HepG2 (cell line): Measurements from ENCODE around the gene MAPK8IP3. TPM values are rescaled to one million over a fixed set of nuclear protein-coding genes. Genes with fewer than 3 reads are reported as not detected.

ENCODE experiments used
- ATAC-seq: fragments of 200-7000 bp; cut with Tn5 transposase; 3 replicates; pipeline ENCODE4 v1.9.1; 2020; ENCODE audit warnings: mild to moderate bottlenecking, moderate library complexity
- BruUV-seq: library from RNA; stranded (reverse); fragments of 400-500 nt; replicated peaks from 2 replicates; lab custom pipeline; 2021; lab: Mats Ljungman, UMichigan
- CTCF ChIA-PET: fragments of 300-600 bp; formaldehyde crosslinking; extraction: SDS; loops from one replicate; lab custom pipeline; 2021; ENCODE audit warnings: low total read pairs, inconsistent platforms, low intra/inter-chr PET ratio; lab: Yijun Ruan, JAX
- POLR2A ChIA-PET: fragments of 350-600 bp; sonication (Branson Sonifier 250); formaldehyde crosslinking; loops from one replicate; lab custom pipeline; 2020; ENCODE audit warnings: antibody characterized with exemption, inconsistent platforms; lab: Yijun Ruan, JAX
- DNase-seq: peaks from one replicate; pipeline ENCODE4 v3.0.0-alpha.2; 2015; ENCODE audit warnings: low spot score
- FAIRE-seq: peaks from 3 replicates; lab custom pipeline; 2011; peaks lifted over from hg19 to GRCh38; lab: Jason Lieb, UNC
- H2AFZ ChIP-seq: one replicate; pipeline ENCODE4 v1.6.1; 2011; ENCODE audit warnings: low read length, inconsistent platforms
- H3K27ac ChIP-seq: fragments of 300-600 bp; 3 replicates; pipeline ENCODE4 v1.8.0; 2011; ENCODE audit warnings: mixed run types, mild to moderate bottlenecking, mixed read lengths, low read length, inconsistent platforms; ENCODE audit not compliant: insufficient read depth; ENCODE audit errors: extremely low read length
- H3K27me3 ChIP-seq, 2 experiments: fragments of 200-600 bp in 1 of 2; 2 replicates in 1 of 2; 3 replicates in 1 of 2; pipeline versions ENCODE4 v1.6.0 to v1.8.0; 2011; ENCODE audit warnings: low read length in 2 of 2, mild to moderate bottlenecking in 2 of 2, moderate library complexity in 2 of 2, inconsistent platforms in 1 of 2; ENCODE audit not compliant: insufficient read depth in 2 of 2, control insufficient read depth in 1 of 2
- H3K36me3 ChIP-seq, 2 experiments: fragments of 200-600 bp in 1 of 2; replicated peaks in 1 of 2; 2 replicates in 1 of 2; 3 replicates in 1 of 2; pipeline versions ENCODE4 v1.5.1 to v1.8.0; 2011; ENCODE audit warnings: low read length in 2 of 2, inconsistent platforms in 1 of 2; ENCODE audit not compliant: insufficient read depth in 2 of 2, control insufficient read depth in 1 of 2
- H3K4me1 ChIP-seq: 2 replicates; pipeline ENCODE4 v1.5.1; 2012; ENCODE audit warnings: low read length, inconsistent platforms; ENCODE audit not compliant: insufficient read depth
- H3K4me2 ChIP-seq: 2 replicates; pipeline ENCODE4 v1.6.0; 2011; ENCODE audit warnings: low read depth, low read length, inconsistent platforms
- H3K4me3 ChIP-seq, 3 experiments: fragments of 200-600 bp in 1 of 3; sonication (generic), shearing (Covaris generic) in 1 of 3; replicated peaks in 1 of 3; 2 replicates each; pipeline ENCODE4 v1.5.1; 2011 to 2016; ENCODE audit warnings: low read length in 3 of 3, inconsistent platforms in 2 of 3, low read depth in 2 of 3, mild to moderate bottlenecking in 2 of 3, control low read depth in 1 of 3, mixed read lengths in 1 of 3; ENCODE audit not compliant: insufficient read depth in 1 of 3
- H3K79me2 ChIP-seq: one replicate; pipeline ENCODE4 v1.6.1; 2011; ENCODE audit warnings: low read length, inconsistent platforms; ENCODE audit not compliant: insufficient read depth
- H3K9ac ChIP-seq: 2 replicates; pipeline ENCODE4 v1.6.0; 2011; ENCODE audit warnings: mild to moderate bottlenecking, low read depth, low read length, inconsistent platforms; ENCODE audit not compliant: insufficient read depth
- H3K9me3 ChIP-seq: 2 replicates; pipeline ENCODE4 v1.5.1; 2012; ENCODE audit warnings: mild to moderate bottlenecking, low read length
- H4K20me1 ChIP-seq: 2 replicates; pipeline ENCODE4 v1.6.0; 2011; ENCODE audit warnings: inconsistent platforms, mild to moderate bottlenecking, low read length, moderate library complexity; ENCODE audit not compliant: insufficient read depth
- CTCF ChIP-seq: sonication (generic); formaldehyde crosslinking; IDR thresholded peaks from 2 replicates; pipeline ENCODE4 v1.5.0; 2020; ENCODE audit warnings: mild to moderate bottlenecking, missing genetic modification reagents, moderate library complexity
- FOXP4 ChIP-seq: sonication (generic); formaldehyde crosslinking; IDR thresholded peaks from 2 replicates; pipeline ENCODE4 v1.4.0; 2020; ENCODE audit warnings: missing genetic modification reagents
- SIN3A ChIP-seq: IDR thresholded peaks from 2 replicates; pipeline ENCODE4 v1.6.1; 2011; ENCODE audit warnings: low read depth, mild to moderate bottlenecking, control low read depth, low read length, borderline replicate concordance
- STAT5B ChIP-seq: sonication (generic); formaldehyde crosslinking; IDR thresholded peaks from 2 replicates; pipeline ENCODE4 v1.4.0; 2020; ENCODE audit warnings: missing genetic modification reagents
- ZBTB38 ChIP-seq: sonication (generic); formaldehyde crosslinking; IDR thresholded peaks from 2 replicates; pipeline ENCODE4 v1.5.1; 2020; ENCODE audit warnings: mild to moderate bottlenecking, missing genetic modification reagents
- ZNF512B ChIP-seq: sonication (generic); formaldehyde crosslinking; IDR thresholded peaks from 2 replicates; pipeline ENCODE4 v1.5.1; 2020; ENCODE audit warnings: missing genetic modification reagents, mild to moderate bottlenecking, borderline replicate concordance
- ZNF788 ChIP-seq: sonication (generic); formaldehyde crosslinking; IDR thresholded peaks from 2 replicates; pipeline ENCODE4 v1.5.0; 2020; ENCODE audit warnings: mild to moderate bottlenecking, missing genetic modification reagents, borderline replicate concordance
- WGBS: methylation state at CpG from one replicate; pipeline ENCODE4 v1.1.6; 2017; ENCODE audit warnings: low lambda C conversion rate; 5-methylcytosine and 5-hydroxymethylcytosine counted together
- in situ Hi-C: cut with HindIII; loops from 2 replicates; pipeline ENCODE4 v1.10.0; 2017; ENCODE audit warnings: low pct_unique_long_range_greater_than_20kb; ENCODE audit not compliant: extremely low pct_ligation_motif_present
- intact Hi-C: fragments of 100-400 bp; cut with micrococcal nuclease; formaldehyde crosslinking; loops from one replicate; pipeline ENCODE4 v1.10.0; 2022; ENCODE audit not compliant: unreplicated experiment
- polyA plus RNA-seq, 8 experiments: library from polyadenylated mRNA; depleted of rRNA in 3 of 8; stranded (reverse) in 7 of 8; unstranded in 1 of 8; fragments of >200 nt; fragmentation: Illumina TruSeq in 4 of 8; extraction: Trizol in 4 of 8; gene quantifications; 2 replicates each; pipeline versions ENCODE4 v1.2.1 to v1.2.3, GENCODE V29; 2011 to 2016; ENCODE audit warnings: low read depth in 4 of 8, missing spikeins in 1 of 8, mixed read lengths in 1 of 8; ENCODE audit not compliant: insufficient read depth in 1 of 8
- total RNA-seq, 5 experiments: library from RNA; depleted of rRNA; stranded (reverse); fragments of >200 nt; fragmentation: Illumina TruSeq; extraction: Trizol; gene quantifications; 2 replicates each; pipeline ENCODE4 v1.2.3, GENCODE V29; 2016; ENCODE audit warnings: low read depth in 1 of 5
- TF ChIP-seq, protein P1 (sequence below): sonication (generic); formaldehyde crosslinking; IDR thresholded peaks from 2 replicates; pipeline ENCODE4 v1.4.0; 2020; ENCODE audit warnings: mild to moderate bottlenecking, low read depth, missing genetic modification reagents
- TF ChIP-seq, protein P2 (sequence below): sonication (generic); formaldehyde crosslinking; IDR thresholded peaks from 2 replicates; pipeline ENCODE4 v1.4.0; 2020; ENCODE audit warnings: missing genetic modification reagents

The MAPK8IP3 gene
- total and polyA plus RNA-seq, 2 of the 13 experiments (the other 11 are each of a cell fraction or from before 2014, with no cell fraction given): 25.1 to 41.7 TPM

DNA sequence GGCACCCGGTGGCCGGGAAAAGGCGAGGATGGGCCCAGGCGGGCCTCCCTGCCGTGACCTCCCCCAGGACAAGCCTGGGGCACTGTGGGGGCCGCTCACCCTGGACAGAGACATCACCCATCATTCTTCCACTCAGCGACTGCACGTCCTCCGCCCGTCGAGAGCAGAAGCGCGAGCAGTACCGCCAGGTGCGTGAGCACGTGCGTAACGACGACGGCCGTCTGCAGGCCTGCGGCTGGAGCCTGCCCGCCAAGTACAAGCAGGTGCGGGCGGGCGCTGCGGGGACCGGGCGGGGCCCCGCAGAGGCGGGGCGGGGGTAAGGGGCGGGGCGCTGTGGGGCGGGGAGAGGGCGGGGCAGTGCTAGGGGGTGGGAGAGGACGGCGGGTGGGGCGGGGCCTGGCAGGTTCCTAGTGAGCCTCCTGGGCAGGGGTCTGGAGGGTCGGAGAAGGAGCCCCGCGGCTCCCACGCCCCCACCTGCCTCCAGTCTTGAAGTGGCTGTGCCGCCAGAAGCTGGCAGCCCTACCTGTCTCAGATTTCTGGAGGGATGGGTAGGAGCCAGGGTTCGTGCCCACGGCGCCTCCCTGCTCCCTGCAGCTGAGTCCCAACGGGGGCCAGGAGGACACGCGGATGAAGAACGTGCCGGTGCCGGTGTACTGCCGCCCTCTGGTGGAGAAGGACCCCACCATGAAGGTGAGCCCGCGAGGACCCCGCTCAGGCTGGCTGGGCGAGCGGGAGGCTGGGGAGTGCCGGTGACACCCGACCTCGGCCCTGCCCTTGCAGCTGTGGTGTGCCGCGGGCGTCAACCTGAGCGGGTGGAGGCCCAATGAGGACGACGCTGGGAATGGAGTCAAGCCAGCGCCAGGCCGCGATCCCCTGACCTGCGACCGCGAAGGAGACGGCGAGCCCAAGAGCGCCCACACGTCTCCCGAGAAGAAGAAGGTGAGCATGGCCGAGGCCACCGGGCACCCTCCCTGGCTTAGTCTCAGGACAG is 57.8 kb downstream of the MAPK8IP3 start:
- no peak for FAIRE-seq
- no TSS peak for BruUV-seq
- DNase-seq: no peak
- no peaks in the 10 kb centered on the region for H3K27me3 ChIP-seq
- H4K20me1 ChIP-seq: no peaks in the 10 kb centered on the region
- H3K79me2 ChIP-seq: no peaks in the 10 kb centered on the region
- H3K9ac ChIP-seq: no peak overlapping the region
- ChIA-PET POLR2A (no interaction called here), CTCF (no interaction called here)
- H3K9me3 ChIP-seq: no peaks in the 10 kb centered on the region
- H2AFZ ChIP-seq: no peak overlapping the region
- H3K4me2 ChIP-seq: no peak overlapping the region
- peaks cover 23 to 37% of the 10 kb centered on the region in 2 experiments; a peak in 4 of 5 replicates for H3K36me3 ChIP-seq
- no peaks in the 10 kb centered on the region for H3K4me1 ChIP-seq
- H3K27ac ChIP-seq: no peak overlapping the region
- no peak overlapping the region for H3K4me3 ChIP-seq
- intact Hi-C loops (no loop called here), in situ Hi-C loops (no loop called here)
- 97% methylated on average over 66 of the region's 81 CpGs for WGBS
- peak; percentile 2; the same call in 1 of the 3 replicates for ATAC-seq
- TF ChIP-seq ZBTB38 (CRISPR knock-in tag) (peak; percentile 91), CTCF (CRISPR knock-in tag) (peak; percentile 48), STAT5B (CRISPR knock-in tag) (no peak), ZNF512B (CRISPR knock-in tag) (no peak), ZNF788 (CRISPR knock-in tag) (no peak), SIN3A (no peak), FOXP4 (no peak)
- TF ChIP-seq, protein P1, sequence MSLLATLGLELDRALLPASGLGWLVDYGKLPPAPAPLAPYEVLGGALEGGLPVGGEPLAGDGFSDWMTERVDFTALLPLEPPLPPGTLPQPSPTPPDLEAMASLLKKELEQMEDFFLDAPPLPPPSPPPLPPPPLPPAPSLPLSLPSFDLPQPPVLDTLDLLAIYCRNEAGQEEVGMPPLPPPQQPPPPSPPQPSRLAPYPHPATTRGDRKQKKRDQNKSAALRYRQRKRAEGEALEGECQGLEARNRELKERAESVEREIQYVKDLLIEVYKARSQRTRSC (CRISPR knock-in tag): no peak
- TF ChIP-seq, protein P2, sequence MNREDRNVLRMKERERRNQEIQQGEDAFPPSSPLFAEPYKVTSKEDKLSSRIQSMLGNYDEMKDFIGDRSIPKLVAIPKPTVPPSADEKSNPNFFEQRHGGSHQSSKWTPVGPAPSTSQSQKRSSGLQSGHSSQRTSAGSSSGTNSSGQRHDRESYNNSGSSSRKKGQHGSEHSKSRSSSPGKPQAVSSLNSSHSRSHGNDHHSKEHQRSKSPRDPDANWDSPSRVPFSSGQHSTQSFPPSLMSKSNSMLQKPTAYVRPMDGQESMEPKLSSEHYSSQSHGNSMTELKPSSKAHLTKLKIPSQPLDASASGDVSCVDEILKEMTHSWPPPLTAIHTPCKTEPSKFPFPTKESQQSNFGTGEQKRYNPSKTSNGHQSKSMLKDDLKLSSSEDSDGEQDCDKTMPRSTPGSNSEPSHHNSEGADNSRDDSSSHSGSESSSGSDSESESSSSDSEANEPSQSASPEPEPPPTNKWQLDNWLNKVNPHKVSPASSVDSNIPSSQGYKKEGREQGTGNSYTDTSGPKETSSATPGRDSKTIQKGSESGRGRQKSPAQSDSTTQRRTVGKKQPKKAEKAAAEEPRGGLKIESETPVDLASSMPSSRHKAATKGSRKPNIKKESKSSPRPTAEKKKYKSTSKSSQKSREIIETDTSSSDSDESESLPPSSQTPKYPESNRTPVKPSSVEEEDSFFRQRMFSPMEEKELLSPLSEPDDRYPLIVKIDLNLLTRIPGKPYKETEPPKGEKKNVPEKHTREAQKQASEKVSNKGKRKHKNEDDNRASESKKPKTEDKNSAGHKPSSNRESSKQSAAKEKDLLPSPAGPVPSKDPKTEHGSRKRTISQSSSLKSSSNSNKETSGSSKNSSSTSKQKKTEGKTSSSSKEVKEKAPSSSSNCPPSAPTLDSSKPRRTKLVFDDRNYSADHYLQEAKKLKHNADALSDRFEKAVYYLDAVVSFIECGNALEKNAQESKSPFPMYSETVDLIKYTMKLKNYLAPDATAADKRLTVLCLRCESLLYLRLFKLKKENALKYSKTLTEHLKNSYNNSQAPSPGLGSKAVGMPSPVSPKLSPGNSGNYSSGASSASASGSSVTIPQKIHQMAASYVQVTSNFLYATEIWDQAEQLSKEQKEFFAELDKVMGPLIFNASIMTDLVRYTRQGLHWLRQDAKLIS (CRISPR knock-in tag): no peak
